Epithelial cell of proximal tubule (primary cell): Measurements from ENCODE around the gene UQCRC2. TPM values are rescaled to one million over a fixed set of nuclear protein-coding genes. Genes with fewer than 3 reads are reported as not detected.
A peak's percentile ranks its signal among the peaks of the same experiment; 100 is the strongest.
"Not testable (repeated sequence)": the region's sequence is repeated elsewhere in the genome, so short reads cannot be mapped to it uniquely, and the experiment has no call there.

Experiments used
- DNase-seq: peaks from one replicate; pipeline ENCODE4 v3.0.0-alpha.2; 2011; ENCODE audit warnings: low read depth
- H3K4me3 ChIP-seq: 2 replicates; pipeline ENCODE4 v1.5.1; 2011; ENCODE audit warnings: low read depth, mild to moderate bottlenecking, low read length
- CTCF ChIP-seq: conservative IDR thresholded peaks from 2 replicates; pipeline ENCODE4 v1.5.1; 2012; ENCODE audit warnings: low read depth, mild to moderate bottlenecking, low read length
- total RNA-seq: library from RNA; depleted of rRNA; stranded (reverse); fragments of >200 nt; gene quantifications from 2 replicates; pipeline ENCODE4 v1.2.3, GENCODE V29; 2015

The UQCRC2 gene
- total RNA-seq, 1 donor from 2014 or later: 163 TPM

GRCh38 chr16:22023505-22023904 is 70.3 kb downstream of the UQCRC2 start:
- DNase-seq: peak; percentile 6
- TF ChIP-seq CTCF: no peak
- no peak overlapping the region for H3K4me3 ChIP-seq

DNA sequence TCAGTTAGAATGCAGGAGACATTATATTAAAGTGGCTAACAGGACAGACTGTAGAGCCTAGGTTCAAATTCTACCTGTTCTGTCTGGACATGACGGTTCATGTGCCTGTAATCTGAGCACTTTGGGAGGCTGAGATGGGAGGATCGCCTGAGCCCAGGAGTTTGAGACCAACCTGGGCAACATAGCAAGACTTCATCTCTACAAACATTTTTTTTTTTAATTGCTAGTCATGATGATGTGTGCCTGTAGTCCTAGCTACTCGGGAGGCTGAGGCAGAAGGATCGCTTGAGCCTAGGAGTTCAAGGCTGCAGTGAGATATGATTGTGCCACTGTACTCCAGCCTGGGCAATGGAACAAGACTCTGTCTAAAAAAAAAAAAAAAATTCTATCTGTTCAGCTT is 71.6 kb downstream of the UQCRC2 start:
- DNase-seq, H3K4me3 ChIP-seq: not testable (repeated sequence)

DNA sequence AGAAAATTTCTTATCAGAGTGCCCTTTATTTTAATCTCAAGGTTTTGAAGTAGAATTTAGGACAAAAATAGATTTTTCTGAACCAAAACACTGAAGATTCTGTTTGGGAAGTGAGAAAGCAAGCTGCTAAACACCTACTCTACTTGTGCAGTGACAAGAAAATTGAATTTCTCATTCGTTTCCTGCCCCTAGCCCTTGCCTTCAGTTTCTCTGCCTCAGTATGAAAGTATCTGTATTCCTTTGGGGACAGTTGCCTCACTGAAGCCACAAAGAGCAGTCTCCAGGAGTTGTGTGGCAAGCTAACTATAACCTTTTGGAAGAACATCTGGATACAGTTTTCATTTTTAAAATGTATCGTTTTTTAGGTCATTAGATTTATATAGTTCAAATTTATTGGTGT is 74.5 kb downstream of the UQCRC2 start:
- no peak overlapping the region for H3K4me3 ChIP-seq
- TF ChIP-seq CTCF: no peak
- DNase-seq: no peak

DNA sequence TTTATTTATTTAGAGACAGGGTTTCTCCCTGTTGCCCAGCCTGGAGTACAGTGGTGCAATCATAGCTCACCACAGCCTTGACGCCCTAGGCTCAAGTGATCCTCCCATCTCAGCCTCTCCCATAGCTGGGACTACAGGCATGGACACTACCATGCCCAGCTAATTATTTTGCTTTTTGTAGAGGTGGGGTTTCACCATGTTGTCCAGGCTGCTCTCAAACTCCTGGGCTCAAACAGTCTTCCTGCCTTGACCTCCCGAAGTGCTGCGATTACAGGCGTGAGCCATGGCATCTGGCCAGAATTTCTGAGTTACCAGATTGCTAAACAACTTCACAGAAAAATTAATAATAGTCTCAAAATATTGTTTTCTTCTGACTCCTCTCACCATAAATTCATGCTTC is 76.5 kb downstream of the UQCRC2 start:
- no peak for DNase-seq
- no peak overlapping the region for H3K4me3 ChIP-seq
- TF ChIP-seq CTCF: no peak

- H3K4me3 ChIP-seq: no peak overlapping the region
- DNase-seq: no peak
- no peak for TF ChIP-seq CTCF
Measured at GRCh38 chr16:22030087-22030812, 77.1 kb downstream of the UQCRC2 start.

GRCh38 chr16:22031483-22032083 is 78.4 kb downstream of the UQCRC2 start:
- no peak overlapping the region for H3K4me3 ChIP-seq
- no peak for DNase-seq
- TF ChIP-seq CTCF: no peak

Other genes with a start within 250 kb of the UQCRC2 start
- 10.1 and 32.2 TPM in 2 replicates for gene NPIPB4, start 95.6 kb upstream of the UQCRC2 start, total RNA-seq
- not detected in 2 replicates for gene PDZD9, start 47.8 kb downstream of the UQCRC2 start, total RNA-seq
- gene MOSMO, start 54.8 kb downstream of the UQCRC2 start, total RNA-seq: 2.4 and 8.0 TPM in 2 replicates
- under 0.01 TPM in 1 of 2 replicates, not detected in the other for gene VWA3A, start 139.2 kb downstream of the UQCRC2 start, total RNA-seq
- 0.12 TPM in 1 of 2 replicates, not detected in the other for gene SDR42E2, start 209.1 kb downstream of the UQCRC2 start, total RNA-seq